ENCODE results near the gene ADAMTS15.
A peak's percentile ranks its signal among the peaks of the same experiment; 100 is the strongest.

The ADAMTS15 gene

GRCh38 chr11:130483124-130483523 lies 34.7 kb downstream of the ADAMTS15 start:
- DNase-seq, result no peak

DNA sequence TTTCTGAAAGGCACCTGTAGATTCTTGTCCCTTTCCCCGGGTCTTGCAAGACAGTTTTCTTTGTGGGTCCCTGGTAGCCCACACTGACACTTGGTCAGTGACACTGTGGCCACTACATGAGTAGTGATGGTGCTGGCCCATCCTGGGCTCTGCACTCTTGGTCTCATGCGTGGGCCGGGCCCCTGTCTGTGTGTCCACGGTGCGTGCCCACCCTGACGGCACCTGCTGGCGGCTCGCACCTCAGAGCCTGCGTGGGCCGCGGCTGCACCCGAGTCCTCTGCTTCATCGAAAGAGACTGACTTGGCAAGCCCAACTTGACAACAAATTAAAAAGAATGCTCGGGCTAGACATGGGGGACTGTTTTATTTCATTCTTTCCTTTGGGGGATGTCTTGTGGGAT lies 37.5 kb downstream of the ADAMTS15 start:
- DNase-seq, result no peak

DNA sequence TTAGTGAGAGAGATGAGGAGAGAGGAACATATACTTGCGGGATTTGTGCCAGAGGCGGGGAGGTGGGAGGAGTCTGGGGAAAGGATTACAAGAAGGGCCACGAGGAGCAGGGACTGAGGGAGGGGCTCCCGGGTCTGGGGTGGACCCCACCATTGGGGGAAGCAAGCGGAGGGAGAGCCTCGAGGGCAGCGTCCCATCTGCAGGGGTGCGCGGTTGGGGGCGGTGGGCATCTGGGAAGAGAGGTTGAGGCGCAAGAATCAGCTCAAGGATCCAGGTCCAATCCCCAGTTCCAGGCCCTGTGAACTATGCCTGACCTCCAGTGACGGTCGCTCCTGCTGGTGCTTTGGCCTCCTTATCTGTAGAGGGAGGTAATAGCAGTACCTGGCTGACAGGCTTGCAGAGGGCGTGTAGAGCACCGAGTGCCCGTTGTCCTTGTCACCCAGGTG lies 38.0 kb downstream of the ADAMTS15 start:
- DNase-seq, result no peak

DNA sequence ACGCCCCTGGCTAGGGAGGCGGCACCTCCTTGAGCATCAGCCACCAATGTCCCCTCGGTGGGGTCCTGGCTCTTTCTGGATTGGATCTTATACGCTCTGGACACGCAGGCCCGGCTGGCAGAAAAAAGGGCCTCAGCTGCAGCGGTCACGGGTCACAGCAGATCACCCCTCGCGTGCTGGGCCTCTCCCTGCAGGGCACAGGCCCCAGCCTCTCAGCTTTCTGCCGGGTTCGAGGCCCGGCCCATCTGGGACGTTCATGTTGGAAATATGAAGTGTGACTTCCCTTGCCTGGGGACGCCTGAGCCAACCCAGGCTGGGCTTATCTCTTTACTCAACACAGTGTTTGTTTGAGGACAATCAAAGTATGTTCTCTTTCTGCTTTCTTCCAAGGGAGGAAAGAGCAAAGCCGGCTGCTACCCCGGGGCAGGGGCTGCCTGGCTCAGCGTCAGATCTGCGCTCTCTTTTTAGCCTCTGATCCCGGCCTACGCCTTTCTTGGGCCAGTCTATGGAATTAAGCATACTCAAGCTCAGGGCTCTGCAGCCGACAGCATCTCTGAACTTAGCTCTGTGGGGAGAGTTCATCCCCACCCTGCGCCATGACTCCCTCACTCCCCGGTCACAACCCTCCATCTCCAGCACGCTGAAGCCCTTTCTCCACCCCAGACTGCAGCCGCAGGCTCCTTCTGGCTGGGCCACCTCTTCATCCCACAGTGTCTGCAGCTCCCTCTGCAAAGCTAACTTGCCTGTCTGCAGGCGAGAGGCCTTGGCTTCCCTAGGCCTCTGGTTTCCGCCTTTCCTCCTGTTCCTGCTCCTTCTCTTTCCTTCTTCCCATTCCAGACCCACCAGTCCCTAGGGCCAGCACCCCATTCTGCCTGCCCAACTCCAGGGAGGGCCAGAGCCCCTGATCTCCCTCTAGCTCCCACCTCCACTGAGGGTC lies 38.8 kb downstream of the ADAMTS15 start:
- no peak for DNase-seq

- DNase-seq, result no peak
These were observed 39.7 kb downstream of the ADAMTS15 start for GRCh38 chr11:130487924-130488815.

DNA sequence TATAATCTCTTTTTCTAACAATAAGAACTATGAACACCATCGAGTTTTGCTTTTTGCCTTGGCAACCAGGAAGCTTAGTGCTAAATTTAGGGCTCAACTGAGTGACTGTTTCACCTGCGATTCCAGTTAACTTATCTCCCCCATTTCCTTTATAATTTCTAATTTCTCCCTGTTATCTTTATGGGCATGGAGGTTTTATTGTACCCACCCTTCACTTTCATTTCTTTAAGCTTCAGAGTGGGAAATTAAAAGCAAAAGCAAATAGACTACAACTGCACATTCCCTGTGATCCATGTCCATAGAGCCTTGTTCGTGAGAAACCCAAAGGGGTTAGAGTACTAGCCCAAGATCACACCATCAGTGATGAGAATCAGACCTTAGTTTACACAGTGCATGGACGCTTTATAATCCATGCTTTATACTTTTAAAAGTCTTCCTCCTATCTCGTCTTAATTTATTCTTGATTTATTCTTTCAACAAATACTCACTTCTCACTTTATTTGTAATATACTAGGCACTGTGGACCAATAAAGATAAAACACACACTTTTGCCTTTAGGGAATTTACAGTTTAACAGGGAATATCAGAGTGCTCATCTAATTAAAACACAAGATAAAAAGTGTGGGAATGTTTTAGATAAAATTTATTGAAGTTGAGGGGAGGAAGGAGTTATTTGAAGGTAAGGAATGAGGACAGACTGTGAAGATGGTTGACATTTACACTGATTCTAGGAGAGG lies 40.6 kb downstream of the ADAMTS15 start:
- DNase-seq, result no peak

DNA sequence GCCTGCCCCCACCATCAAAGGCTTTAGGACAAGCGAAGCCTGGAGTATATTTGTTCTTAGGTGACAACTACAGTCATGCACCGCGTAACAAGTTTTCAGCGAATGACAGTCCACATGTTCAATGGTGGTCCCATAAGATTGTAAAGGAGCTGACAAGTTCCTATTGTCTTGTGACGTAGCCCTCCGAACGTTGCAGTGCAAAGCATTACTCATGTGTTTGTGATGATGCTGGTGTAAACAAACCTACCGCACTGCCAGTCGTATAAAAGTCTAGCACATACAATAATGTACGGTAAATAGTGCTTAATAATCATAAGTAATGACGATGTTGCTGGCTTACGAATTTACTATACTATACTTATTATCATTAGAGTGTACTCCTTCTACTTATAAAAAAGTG lies 41.3 kb downstream of the ADAMTS15 start:
- no peak for DNase-seq

GRCh38 chr11:130490682-130491449 lies 42.4 kb downstream of the ADAMTS15 start:
- no peak for DNase-seq

GRCh38 chr11:130498181-130498580 lies 49.7 kb downstream of the ADAMTS15 start:
- DNase-seq, result no peak

DNA sequence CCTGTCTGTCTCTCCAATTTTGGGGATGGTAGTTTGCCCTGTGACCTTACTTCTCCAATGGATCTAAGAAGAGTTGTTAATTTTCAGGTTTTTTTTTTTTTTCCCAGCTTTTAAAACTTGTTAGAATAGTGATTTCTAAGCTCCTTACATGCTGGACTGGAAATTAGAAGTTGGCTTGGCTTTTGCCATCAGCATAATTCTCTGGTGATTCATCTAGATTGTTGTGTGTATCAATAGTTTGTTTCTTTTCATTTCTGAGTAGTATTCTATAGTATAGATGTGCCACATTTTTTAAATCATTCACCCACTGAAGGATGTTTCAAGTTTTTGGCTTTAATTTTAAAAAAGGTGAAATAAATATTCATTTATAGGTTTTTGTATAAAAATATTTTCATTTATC lies 51.4 kb downstream of the ADAMTS15 start:
- DNase-seq, result no peak

DNA sequence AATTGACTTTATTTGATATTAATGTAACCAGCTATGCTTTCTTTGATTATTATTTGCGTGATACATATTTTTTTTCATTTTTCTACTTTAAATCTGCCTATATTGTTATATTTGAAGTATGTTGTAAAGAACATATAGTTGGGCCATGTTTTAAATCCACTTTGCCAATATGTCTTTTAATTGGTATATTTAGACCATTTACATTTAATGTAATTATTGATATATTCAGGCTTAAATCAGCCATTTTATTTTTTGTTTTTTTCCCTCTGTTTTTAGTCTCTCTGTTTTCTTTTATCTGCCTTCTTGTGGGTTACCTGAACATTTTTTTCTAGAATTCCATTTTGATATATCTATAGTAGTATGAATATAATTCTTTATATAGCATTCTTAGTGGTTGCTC lies 55.9 kb downstream of the ADAMTS15 start:
- DNase-seq, result no peak

DNA sequence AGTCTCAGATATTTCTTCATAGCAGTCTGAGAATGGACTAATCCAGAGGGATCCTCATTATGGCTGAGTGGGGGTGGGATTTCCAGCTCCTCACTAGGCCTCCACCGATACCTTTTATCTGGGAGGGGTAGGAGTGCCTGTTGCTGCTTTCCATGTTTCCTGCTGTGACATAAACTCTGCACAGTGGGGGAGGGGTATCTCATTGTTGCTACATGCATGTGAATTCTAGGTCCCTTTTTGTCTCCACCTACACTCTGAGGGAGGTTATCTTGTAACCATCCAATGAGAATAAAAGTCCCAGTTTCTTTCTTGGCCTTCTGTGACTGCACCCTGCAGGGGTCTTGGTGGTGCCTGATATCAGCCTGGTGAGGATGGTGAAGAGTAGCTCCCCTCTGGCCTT lies 60.5 kb downstream of the ADAMTS15 start:
- no peak for DNase-seq

- DNase-seq, result no peak
These were observed 61.5 kb downstream of the ADAMTS15 start for GRCh38 chr11:130509942-130510341.

GRCh38 chr11:130510407-130511006 lies 62.1 kb downstream of the ADAMTS15 start:
- peak; percentile 58 for DNase-seq

DNA sequence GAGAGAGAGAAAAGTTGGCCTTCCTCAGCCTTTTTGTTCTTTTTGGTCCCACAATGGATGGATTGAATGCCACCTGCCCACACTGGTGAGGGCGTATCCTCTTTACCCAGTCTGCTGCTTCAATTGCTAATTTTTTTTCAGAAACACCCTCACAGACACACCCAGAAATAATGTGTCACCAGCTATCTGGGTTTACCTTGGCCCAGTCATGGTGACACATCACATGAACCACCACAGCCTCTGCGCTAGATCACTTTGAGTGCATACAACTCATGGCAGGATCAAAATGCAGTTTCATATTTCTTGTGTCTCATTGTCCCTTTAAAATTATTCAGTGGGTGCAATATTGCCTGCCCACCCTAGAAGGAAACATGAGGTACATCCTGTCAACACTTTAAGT lies 63.3 kb downstream of the ADAMTS15 start:
- DNase-seq, result no peak

DNA sequence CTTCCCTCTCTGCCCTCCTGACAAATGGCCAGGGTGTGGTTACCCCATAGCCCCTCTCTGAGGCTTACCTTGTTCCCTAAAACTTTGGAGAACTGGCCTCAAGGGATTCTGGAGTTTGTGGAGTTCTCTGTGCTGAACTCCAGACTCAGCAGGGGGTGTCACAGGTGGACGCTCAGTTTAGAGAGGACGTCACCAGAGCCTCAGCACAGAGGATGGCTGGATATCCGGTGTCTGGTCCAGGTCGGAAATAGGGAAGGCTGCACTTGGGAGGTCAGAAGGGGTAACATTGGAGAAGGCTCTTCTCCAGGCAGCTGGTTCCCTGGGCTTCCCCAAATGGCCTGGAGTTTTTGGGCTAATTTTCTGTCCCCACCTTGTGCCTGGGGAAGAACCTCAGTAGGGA lies 64.2 kb downstream of the ADAMTS15 start:
- DNase-seq, result no peak

GRCh38 chr11:130513132-130513531 lies 64.7 kb downstream of the ADAMTS15 start:
- no peak for DNase-seq

- peak; percentile 34 for DNase-seq
These were observed 65.9 kb downstream of the ADAMTS15 start for GRCh38 chr11:130514316-130514715.

- no peak for DNase-seq
These were observed 66.4 kb downstream of the ADAMTS15 start for GRCh38 chr11:130514851-130515250.

- DNase-seq, result no peak
These were observed 67.5 kb downstream of the ADAMTS15 start for GRCh38 chr11:130515829-130516553.

Measured in fibroblast of skin of scalp (primary cell).